Mucosa of stomach (tissue), 1 donor: ENCODE data around the gene HSPA12A.

Source experiments
- H3K27me3 ChIP-seq: one replicate; pipeline ENCODE4 v1.7.0; 2013; ENCODE audit warnings: mild to moderate bottlenecking, low read length; ENCODE audit not compliant: control insufficient read depth, insufficient read depth
- H3K36me3 ChIP-seq: one replicate; pipeline ENCODE4 v1.7.0; 2013; ENCODE audit warnings: low read length; ENCODE audit not compliant: control insufficient read depth, insufficient read depth
- H3K4me1 ChIP-seq: one replicate; pipeline ENCODE4 v1.7.0; 2013; ENCODE audit warnings: mild to moderate bottlenecking, low read length; ENCODE audit not compliant: control insufficient read depth, insufficient read depth
- H3K4me3 ChIP-seq: one replicate; pipeline ENCODE4 v1.7.0; 2013; ENCODE audit warnings: low read length
- H3K9ac ChIP-seq: one replicate; pipeline ENCODE4 v1.7.0; 2013; ENCODE audit warnings: mild to moderate bottlenecking, low read length, moderate library complexity
- H3K9me3 ChIP-seq: one replicate; pipeline ENCODE4 v1.7.0; 2013; ENCODE audit warnings: mild to moderate bottlenecking, low read length, moderate library complexity; ENCODE audit not compliant: control insufficient read depth
- donor health status: Pancreatic carcinoma.

Gene HSPA12A

DNA sequence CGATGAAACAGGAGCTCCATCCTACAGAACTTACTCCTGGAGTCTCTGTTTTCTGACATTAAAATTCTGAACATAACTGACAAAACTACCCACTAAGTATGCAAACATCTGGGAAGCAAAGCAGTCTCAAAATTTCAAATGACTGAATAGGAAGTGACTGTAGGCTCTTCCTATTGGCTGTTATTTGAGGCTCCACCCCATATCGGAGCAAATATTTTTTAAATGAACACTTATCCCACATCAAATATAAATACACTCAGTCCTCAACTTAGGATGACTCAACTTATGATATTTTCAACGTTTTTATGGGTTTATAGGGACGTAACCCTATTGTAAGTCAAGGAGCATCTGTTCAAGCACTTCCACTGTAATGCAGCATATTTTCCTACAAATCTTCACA lies 8.8 kb downstream of the HSPA12A start:
- no peaks in the 10 kb centered on the region for H3K9me3 ChIP-seq
- peaks cover 3% of the 10 kb centered on the region for H3K27me3 ChIP-seq
- H3K9ac ChIP-seq: no peak overlapping the region
- no peak overlapping the region for H3K4me3 ChIP-seq
- no peaks in the 10 kb centered on the region for H3K4me1 ChIP-seq
- H3K36me3 ChIP-seq: no peaks in the 10 kb centered on the region

DNA sequence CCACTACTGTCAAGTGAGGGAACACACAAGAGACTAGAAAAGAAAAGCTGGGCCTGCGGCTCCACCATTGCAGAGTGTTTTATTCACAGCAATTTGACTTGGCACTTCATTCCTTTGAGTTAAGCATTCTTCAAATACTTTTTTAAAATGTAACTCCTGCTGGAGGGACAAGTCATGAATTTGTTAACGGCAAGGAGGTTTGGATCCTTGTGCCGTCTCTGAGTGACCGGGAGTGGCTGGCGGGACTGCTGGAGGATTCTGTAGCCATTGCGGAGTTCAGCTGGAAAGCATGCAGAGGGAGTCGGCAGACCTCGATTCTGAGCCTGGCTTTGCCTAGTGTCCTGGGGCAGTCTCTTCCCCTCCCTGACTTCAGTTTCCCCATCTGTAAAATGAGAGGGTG lies 9.8 kb downstream of the HSPA12A start:
- Histone ChIP-seq H3K27me3 (peaks cover 3% of the 10 kb centered on the region), H3K9me3 (no peaks in the 10 kb centered on the region), H3K9ac (no peak overlapping the region), H3K4me1 (no peaks in the 10 kb centered on the region), H3K36me3 (no peaks in the 10 kb centered on the region), H3K4me3 (no peak overlapping the region)

DNA sequence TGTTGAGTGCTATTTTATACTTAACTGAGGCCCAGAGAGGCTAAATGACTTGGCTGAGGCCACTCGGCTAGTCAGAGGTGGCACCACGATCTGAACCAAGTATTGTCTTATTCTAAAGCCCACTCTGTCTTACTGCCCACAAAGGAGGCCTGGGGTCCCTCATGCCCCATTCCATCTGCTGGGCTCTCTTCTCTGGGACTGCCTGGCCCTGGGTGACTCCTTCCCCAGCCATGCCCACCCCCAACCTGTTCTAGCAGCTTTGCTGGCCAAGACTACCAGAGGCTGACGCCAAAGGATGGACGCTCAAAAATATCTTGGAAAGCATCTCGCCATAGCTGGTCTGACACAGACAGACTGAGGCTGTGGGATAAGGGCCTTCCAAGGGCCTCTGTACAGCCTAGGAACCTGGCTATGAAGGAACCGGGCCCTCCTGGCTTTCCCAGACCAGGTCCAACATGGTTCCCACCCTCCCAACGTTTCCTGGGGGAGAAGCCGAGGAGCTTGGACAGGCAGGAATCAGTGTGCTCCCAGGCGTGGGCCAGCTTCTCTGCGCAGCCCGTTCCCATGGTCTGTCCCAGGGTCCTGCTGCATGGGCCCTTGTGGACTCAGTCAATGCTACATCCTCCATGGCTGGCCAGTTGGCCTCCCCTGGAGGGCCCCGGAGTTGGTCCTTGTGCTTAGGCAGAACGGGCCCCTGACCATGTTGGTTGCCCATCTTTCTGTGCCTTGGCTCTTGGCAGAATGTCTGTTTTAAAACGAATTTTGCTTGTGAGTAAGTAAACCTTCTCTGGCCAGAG lies 11.7 kb downstream of the HSPA12A start:
- H3K4me3 ChIP-seq: no peak overlapping the region
- H3K27me3 ChIP-seq: peaks cover 7% of the 10 kb centered on the region
- H3K4me1 ChIP-seq: no peaks in the 10 kb centered on the region
- no peaks in the 10 kb centered on the region for H3K9me3 ChIP-seq
- H3K36me3 ChIP-seq: no peaks in the 10 kb centered on the region
- H3K9ac ChIP-seq: no peak overlapping the region

DNA sequence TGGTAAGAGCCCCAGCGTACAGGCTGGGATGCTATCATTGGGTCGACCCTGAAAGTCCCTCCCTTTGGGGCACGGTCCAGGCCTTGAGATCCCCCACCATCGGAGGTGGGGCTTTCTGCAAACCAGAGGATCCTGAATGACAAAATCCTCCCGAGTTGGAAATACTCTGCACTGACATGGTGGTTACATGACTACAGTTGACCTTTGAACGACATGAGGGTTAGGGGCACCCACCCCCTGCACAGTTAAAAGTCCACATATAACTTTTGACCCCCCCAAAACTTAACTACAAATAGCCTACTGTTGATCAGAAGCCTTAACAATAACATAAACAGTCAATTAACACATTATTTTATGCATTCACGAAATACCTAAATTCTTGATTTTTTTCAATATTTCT lies 13.1 kb downstream of the HSPA12A start:
- no peak overlapping the region for H3K9ac ChIP-seq
- no peaks in the 10 kb centered on the region for H3K9me3 ChIP-seq
- H3K4me1 ChIP-seq: no peaks in the 10 kb centered on the region
- H3K27me3 ChIP-seq: peaks cover 7% of the 10 kb centered on the region
- H3K36me3 ChIP-seq: no peaks in the 10 kb centered on the region
- H3K4me3 ChIP-seq: no peak overlapping the region

DNA sequence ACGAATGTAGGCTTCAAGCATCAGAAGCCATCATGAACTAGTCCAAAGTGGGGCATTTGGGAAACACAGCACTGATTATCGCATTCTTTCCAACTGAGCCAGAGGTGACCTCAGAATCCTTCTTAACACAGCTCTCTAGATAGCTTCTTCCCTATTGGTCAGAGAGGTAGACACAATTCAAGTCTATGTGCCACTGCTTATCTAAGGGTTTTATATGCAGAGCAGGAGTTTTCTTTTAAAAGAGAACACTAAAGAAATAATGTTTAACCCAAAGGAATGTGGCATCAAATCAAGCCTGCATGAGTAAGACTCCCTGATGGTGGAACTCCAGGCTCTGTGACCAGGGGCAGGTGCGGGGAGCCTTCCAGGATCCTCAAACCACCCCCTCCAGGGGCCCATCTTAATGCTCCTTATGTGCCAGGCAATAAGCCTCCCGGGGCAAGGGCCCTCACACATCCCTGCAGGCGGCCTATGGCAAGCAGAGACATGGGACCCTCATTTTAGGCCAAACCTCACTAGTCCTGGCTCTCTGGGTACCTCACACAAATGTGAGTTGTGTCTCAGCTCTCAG lies 13.8 kb downstream of the HSPA12A start:
- no peak overlapping the region for H3K9ac ChIP-seq
- peaks cover 7% of the 10 kb centered on the region for H3K27me3 ChIP-seq
- H3K36me3 ChIP-seq: no peaks in the 10 kb centered on the region
- no peak overlapping the region for H3K4me3 ChIP-seq
- no peaks in the 10 kb centered on the region for H3K4me1 ChIP-seq
- no peaks in the 10 kb centered on the region for H3K9me3 ChIP-seq

DNA sequence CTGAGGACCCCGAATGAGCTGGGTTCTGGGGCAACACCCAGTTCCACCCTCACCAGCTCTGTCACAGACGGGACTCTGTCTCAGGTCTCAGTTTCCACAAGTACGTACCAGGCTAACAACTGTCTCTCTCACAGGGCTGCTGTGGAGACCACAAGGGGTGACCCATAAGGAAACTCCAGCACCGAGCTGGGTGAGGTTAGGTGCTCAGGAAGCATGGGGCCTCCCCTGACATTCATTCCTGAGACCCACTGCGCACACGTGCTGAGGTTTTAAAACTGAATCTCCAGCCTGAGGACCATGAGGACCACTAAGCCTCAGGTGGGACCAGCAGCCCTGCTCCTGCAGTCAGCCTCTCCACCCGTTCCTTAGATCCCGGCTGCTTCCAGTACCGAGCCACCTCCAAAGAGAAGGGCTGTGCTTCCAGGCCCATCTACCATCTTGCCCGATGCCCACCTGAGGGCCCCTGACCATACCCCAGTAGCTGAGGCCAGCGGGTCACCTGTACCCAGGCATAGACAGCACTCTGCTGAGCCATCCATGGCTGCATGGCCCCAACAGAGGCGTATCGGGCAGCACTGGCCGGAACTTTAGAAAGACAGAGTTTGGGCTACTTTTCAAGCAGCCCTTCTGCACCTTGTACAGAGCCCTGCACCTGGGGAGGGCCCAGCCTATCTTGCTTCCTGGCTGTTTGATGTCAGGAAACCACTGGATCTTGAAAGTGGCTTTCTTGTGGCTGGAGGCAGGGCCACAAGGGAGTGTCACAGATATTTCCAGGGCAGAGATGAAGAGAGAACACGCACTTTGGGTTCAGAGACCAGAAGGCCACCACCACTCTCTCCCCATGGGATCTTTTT lies 18.7 kb downstream of the HSPA12A start:
- no peaks in the 10 kb centered on the region for H3K36me3 ChIP-seq
- H3K9ac ChIP-seq: no peak overlapping the region
- no peaks in the 10 kb centered on the region for H3K4me1 ChIP-seq
- no peak overlapping the region for H3K4me3 ChIP-seq
- H3K27me3 ChIP-seq: peaks cover 4% of the 10 kb centered on the region
- H3K9me3 ChIP-seq: no peaks in the 10 kb centered on the region

DNA sequence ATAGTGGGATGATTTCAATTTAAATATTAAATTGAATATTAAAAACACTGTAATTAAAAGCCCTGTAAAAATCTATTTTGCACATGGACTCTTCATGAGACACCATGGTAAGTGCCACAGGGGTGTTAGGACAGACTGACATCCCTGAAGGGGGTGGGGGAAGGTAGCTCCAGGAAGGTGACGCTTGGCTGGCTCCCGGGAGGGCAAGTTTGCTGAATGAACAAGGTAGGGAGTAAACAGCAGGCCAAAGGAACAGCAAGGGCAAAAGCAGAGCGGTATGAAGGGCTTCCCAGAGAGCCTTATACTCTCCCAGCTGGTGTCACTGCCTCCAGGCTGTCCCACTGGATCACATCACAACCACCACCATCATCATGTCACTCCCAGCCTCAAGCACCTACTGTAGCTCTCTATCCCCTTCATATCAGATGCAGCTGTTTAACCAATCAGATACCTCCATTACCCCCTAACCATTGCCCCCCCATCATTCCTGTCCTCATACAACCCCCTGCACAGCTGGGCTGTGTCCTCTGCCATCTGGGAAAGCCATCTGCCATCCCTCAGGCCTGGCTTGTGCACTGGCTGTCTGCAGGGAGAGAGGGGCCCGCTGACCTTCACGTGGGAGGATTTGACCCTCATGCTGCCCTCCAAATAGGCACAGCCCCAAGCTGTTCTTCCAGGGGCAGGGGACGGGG lies 19.5 kb downstream of the HSPA12A start:
- no peaks in the 10 kb centered on the region for H3K9me3 ChIP-seq
- no peak overlapping the region for H3K4me3 ChIP-seq
- no peak overlapping the region for H3K9ac ChIP-seq
- no peaks in the 10 kb centered on the region for H3K36me3 ChIP-seq
- H3K4me1 ChIP-seq: no peaks in the 10 kb centered on the region
- H3K27me3 ChIP-seq: peaks cover 4% of the 10 kb centered on the region

DNA sequence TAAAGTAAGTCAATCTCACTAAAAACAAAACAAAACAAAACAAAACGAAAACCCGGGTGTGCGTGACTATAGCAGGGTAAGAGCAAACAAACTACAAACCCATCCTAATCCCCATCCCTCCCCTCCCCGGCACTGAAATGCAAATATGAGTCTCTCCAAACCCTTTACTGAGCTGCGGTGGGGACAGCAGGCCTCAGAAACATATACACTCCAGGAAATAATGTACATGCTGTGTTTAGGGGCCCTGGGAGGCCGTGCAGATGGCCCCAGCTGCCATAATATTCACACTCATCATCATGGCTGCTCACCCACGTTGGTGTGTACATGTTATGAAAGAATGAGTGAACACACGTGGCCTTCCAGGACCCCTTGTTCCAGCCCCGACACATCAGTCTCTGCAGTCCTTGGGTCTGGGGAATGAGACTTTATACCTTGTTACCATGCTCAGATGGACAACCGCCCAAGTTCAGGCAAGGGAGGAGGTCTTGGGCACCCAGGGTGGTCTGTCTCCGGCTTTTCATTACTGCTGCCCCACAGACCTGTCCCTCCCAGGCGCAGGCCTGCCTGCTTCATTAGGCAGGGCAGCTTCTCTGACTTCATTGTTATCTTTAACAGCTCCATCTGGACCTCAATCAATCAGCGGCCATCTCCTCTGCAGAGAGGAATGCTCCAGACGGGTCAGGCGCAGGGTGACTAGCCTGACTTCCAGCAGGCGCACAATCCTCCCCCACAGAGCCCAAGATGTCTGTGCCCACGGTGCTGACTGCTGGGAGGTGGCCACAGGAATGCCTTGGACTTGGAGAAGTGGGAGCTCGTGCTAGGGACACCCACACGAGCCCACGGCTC lies 20.6 kb downstream of the HSPA12A start:
- peaks cover 4% of the 10 kb centered on the region for H3K27me3 ChIP-seq
- H3K9ac ChIP-seq: no peak overlapping the region
- no peaks in the 10 kb centered on the region for H3K4me1 ChIP-seq
- H3K9me3 ChIP-seq: no peaks in the 10 kb centered on the region
- H3K36me3 ChIP-seq: no peaks in the 10 kb centered on the region
- H3K4me3 ChIP-seq: no peak overlapping the region

DNA sequence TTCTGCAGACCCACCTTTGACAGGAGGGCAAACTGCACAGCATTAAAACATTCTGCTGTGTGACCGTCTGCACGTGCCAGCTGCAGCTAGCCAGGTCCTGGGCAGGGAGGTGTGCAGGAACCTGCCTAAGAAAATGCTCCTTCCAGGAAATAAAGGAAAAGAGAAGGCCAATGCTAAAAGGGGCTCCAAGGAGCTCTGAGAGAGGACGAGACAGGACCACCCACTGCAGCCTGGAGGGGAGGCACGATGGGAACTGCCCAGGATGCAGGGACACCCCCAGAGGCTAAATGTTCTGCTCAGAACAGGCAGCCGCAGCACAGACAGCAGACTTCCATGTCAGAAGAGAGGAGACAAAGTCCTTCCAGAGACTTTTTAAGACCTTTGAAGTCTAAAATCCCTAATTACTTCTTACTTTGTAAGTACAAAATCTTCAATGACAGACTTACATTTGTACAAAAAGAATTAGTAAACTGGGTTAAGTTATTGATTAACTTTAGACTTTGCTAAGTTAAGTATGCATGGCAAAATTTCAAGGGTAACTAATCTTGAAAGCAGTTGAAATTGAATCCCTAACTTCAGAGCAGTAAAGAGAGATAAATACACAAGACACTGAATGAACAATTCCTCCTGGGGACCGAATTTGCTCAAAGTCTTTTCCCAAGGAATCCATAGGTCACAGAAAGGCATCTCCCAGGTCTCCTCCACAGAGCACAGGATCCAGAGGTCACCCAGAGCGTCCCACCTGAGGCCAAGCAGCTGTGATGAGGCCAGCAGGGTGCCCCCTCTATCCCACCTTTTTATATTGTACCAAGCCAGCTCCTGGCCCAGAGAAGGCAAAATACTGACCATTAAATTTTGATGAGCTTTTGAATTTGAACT lies 21.5 kb downstream of the HSPA12A start:
- Histone ChIP-seq H3K27me3 (no peaks in the 10 kb centered on the region), H3K36me3 (no peaks in the 10 kb centered on the region), H3K9ac (no peak overlapping the region), H3K4me1 (no peaks in the 10 kb centered on the region), H3K4me3 (no peak overlapping the region), H3K9me3 (no peaks in the 10 kb centered on the region)

DNA sequence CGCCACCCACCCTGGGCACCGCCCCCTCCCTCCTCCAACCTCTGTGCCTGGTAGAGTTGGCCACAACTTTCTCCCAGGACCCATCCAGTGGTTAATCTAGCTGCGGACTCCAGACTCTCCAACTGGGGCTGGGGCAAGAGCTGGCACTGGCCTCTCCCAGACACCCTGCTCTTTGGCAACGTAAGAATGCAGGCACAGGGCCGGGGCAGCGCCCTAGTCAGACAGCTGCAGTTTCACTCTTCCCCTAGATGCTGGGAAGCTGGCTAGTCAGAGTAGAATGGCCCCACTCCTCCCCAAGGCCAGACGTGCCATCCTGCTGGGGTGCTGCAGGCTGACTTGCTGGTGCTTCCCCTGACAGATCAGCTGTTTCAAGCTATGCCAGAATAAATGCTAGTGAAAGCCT lies 22.1 kb downstream of the HSPA12A start:
- no peak overlapping the region for H3K9ac ChIP-seq
- H3K9me3 ChIP-seq: no peaks in the 10 kb centered on the region
- no peaks in the 10 kb centered on the region for H3K36me3 ChIP-seq
- no peak overlapping the region for H3K4me3 ChIP-seq
- H3K4me1 ChIP-seq: no peaks in the 10 kb centered on the region
- H3K27me3 ChIP-seq: no peaks in the 10 kb centered on the region
